ENCODE data around the gene CCL18.
A peak's percentile ranks its signal among the peaks of the same experiment; 100 is the strongest.
"Not testable (repeated sequence)": the region's sequence is repeated elsewhere in the genome, so short reads cannot be mapped to it uniquely, and the experiment has no call there.

The CCL18 gene

DNA sequence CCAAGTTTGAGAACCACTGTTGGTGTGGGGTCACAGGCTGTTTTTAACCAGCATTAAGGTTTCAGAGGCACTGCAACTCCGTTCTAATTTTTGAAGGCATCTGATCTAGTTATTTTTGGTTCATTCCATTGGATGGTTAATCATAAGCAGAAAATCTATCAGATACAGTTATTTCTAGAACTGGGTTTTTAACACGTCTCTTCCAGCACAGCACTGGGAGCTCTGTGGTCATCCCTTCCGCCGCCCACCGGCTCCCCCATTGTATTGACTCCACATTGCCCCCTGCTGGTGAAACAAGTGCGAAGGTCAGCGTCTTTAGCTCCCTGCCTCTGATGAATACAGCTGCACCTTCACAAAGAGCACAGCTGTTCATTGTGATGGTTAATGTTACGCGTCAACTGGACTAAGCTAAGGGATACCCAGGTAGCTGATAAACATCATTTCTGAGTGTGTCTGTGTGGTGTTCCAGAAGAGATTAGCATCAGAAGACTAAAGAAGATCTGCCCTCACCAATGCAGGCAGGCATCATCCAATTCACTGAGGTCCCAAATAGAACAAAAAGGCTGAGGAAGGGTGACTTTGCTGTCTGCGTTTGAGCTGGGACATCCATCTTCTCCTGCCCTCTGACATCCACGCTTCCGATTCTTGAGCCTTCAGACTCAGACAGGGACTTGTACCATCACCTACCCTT is 8.5 kb downstream of the CCL18 start:
- DNase-seq: peak; percentile 33

DNA sequence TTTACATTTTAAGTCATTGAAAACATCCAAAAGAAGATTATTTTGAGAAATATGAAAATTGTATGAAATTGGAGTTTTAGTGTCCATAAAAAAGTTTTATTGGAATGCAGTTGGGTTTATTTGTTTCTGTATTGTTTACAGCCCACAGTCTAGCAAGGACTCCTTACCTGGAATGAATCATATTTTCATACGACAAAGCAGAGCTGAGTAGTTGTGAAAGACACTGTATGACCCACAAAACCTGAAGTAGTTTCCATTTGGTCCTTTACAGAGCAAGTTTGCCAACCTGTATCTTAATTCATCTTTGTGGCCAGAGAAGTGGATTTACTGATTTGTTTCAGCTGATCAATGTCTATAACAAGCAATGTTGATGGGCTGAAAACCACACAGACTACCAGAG is 10.3 kb downstream of the CCL18 start:
- no peak for DNase-seq

DNA sequence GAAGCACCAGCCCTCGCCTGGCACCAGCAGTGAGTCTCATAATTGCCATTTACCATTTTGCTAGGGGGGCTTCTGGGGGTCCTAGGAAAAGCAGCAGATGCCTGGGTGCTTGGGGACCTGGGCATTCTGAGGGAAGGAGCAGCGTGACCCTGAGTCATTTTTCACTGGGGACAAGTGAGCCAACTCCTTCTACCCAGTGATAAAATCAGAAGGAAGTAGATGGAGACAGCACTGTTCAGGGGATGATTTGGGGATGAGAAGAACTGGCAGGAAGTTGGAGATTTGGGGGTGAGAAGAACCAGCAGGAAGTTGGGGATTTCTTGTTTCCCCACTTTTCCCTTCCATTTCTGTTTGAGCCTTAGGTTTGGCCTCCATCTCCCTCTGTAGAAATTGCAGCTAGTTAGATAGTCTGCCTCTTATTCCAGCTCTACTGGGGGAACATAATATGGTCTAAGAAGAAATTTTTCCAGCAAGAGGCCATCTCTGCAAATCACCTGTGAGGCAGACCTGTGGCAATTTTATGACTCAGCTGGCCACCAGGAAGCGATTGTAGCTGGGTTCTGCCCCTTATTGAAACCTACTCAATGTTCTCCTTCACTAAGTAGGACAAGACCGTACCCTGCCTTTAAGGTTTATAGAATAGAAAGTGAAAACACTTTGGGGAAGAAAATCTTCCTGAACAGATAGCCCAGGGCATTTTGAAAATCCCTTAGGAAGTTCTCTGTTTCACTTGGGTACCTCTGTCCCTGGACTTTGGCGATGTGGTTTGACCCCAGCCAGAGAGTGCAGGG is 17.8 kb downstream of the CCL18 start:
- DNase-seq: not testable (repeated sequence)

DNA sequence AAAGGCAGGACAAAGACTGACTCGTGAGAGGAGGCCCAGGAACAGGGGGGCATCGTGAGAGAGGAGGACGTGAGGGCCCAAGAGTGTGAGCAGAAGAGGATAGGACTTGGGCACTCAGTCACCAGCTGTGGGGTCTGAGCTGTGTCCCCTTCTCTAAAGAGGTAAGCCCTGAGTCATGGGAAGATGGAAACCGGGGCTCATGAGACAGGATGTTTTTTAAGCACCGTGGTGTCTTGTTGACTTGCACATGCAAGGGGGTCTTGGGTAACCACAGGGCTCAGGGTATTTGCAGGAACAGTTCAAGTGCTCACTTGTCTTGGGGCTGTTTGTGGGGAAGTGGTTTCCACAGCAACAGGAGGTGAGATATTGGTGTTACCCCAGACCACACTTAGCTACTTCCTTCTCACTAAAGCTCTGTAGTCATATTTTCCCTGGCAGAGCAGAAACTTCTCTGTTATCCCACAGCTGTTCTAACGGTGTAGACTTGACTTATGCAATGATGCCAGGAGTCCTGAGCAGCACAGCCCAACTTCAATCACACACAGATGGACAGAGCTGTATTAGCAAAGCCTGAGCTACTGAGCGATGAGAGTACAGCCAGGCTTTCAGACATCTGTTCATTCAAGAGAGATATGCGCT is 18.5 kb downstream of the CCL18 start:
- not testable (repeated sequence) for DNase-seq

DNA sequence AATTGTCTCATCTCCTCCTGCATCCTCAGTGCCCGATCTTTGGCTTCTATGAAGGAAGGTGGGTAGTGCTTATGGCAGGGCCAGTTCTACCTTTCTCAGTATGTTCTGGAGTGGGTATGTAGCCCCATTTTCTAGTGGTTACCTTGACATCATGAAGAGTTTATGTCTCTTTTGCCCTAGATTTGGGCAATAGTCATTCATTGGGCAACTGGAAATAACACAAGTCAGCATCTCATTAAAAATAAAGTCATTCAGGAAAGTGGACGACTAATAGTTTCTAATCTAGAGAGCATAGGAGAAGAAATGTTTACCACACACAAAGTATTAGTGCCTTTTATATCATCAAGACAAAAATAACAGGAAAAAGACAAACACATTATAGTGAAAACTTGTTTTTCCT is 19.6 kb downstream of the CCL18 start:
- not testable (repeated sequence) for DNase-seq

DNA sequence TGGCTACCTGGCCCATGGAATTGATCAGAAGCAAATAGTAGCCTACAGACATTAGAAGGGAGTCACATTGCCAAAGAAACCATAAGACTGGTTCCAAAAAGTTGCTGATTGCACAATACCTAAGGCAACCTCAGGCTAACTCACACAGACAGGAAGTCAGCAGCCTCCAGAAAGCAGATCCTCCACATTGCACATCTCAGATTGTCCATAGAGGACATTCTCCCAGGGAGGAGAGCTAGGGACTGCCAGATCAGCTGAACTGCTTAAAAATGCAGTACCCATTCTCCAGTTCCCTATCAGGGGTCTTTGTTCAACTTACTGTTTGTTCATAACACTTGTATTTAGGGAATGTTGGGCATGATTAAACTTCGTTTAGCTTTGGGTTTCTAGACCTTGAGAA is 21.7 kb downstream of the CCL18 start:
- DNase-seq: no peak

DNA sequence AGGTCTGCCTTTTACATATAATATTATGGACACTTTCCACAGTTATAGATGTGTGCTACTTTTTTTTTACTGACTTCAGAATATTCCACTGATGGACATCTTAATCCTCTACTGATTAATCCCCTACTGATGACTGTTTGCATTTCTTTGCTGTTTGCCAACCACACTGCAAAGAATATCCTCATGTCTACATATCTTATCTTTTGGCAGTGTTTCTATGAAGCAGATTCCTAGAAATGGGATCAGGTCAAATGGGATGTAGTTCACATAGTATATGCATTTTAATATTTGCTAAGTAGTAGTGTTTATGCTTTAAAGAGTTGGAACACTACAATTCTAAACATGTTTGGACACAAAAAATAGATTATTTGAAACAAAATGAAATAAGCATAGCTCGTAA is 22.7 kb downstream of the CCL18 start:
- DNase-seq: no peak

DNA sequence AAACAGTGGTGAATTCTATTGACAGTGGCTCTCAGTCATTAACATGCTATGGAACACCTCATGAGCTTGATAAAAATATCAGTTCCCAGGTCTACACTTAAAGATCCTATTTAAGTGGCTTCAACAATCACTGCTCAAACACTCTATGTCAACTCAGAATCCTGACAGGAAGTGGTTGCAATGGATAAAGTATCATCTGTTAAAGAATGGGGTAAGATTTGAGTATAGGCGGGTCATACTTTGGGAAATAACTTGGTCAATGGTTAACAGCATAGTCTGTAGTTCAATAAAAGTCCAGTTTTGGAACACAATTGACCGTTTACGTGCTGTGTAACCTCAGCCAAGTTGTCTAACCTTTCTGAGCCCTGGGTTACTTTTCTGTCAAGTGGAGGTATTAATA is 23.4 kb downstream of the CCL18 start:
- DNase-seq: not testable (repeated sequence)

DNA sequence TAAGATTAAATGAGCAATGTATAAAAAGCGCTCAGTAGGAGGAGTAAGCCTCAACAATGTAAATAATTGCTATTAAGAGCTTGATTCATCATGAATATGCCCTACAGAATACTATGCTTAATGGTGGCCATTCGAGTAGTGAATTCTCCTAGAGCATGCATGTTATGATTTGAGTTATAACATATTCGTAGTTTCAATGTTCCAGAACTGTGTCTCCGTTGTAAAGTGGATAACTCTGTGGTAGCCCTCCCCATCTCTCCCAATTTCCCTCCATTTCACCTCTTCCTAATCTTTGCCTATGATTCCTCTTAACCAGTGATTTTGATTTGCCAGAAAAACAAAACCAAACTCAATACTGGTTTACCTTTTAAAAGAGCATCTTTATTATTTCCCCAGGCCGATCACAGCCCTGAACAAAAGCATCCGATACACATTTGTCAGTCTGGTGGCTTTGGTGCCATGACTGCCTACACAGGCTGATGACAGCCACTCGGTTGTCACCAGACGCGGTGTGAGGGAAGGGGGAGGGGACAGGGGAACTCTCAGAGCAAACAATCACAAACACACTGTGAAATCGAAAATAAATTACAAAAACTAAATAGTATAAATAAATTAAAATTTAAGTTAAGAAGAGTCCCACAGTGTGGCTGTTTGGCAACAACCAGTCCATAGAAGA is 24.0 kb downstream of the CCL18 start:
- DNase-seq: not testable (repeated sequence)

DNA sequence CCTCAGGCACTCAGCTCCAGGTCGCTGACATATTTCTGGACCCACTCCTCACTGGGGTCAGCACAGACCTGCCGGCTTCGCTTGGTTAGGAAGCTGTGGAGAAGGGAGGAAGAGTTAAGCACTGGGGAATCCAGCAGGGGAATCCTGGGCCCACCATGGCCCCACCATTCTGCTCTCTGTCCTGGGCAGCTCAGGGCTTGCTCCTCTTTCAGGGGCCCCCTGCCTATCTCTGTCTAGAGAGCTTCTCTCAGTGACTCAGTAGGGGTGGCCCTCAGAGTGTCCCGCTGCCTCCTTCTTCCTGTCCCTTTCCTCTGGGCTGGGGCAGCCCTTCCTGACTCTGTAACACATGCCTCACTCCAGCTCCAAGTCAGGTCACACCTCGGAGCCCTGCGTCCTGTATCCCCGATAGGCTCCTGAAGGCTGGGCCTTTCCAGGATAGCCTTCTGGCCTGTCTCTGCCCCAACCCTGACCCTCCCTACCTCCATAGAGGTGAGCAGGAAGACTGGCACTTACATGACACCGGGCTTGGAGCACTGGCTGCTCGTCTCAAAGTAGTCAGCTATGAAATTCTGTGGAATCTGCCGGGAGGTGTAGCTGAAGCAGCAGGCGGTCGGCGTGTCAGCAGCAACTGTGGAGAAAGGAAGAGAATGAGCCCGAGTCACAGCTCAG is 24.7 kb downstream of the CCL18 start:
- no peak for DNase-seq

DNA sequence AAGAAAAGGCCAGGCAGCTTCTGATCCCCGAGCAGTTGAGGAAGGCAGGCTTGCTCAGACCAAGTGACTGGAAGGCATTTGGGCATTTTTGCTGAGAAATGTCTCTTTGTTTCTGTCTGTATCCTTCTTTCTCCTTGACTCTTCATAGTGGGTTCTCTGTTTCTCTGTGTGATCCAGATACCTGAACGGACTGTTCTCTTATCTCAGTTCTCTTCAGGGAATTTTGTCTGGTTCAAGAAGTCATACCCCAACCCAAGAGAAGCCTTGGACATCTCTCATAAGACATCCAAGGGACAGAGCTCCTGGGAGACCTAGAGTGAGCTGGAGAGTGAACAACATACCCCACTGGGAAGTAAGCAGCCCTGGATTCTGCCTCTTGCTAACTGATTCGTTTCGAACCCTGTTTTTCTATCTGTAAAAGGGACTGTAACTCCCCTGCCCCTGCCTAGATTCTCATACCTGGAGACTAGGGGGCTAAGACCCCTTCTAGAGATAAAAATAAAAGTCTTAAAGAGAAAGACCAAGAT is 25.3 kb downstream of the CCL18 start:
- no peak for DNase-seq

DNA sequence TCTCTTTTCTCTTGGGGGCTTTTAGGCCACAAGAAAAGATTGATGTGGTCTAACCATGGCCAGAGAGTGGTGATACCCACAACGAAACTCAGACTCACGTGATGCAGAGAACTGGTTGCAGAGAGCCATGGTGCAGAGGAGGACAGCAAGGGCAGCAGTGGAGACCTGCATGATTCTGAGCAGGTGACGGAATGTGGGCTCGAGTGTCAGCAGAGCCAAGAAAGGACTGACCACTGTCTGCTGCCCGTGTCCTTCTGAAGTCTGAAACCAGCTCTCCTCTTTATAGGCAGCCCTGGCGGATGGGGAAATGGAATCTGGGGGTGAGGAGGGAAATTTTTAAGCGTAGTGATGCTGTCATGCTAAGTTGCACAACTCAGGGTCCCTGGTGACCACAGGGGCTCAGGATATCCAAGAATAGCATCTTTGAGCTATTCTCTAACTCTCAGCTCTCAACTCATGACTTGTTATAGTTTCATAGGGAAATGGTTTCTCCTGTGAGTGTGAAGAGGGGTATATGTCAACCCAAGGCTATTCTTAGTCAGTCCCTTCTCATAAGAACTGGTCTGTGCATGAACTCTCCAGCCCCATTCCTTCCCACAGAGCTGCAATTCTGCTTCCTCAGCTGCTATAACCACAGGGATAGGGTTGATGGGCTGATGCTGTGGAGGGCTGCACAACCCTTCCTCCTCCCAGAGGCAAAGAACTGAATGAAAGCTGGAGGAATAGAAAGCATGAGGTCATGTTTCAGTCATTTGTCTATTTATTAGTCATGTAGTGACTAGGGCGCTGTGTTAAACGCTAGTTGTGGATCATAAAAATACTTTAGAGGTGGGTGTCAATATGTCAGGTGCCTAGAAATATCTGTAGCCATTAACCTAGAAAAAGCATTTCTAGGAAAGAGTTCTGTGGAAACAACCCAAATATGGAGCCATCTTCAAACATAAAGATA is 26.1 kb downstream of the CCL18 start, which contains the start of gene CCL3:
Gene CCL3 (minus strand): TSS at position 256 of the 949 bp plus-strand sequence. CDS start 85 bp downstream, at position 171.
- no peak for DNase-seq

DNA sequence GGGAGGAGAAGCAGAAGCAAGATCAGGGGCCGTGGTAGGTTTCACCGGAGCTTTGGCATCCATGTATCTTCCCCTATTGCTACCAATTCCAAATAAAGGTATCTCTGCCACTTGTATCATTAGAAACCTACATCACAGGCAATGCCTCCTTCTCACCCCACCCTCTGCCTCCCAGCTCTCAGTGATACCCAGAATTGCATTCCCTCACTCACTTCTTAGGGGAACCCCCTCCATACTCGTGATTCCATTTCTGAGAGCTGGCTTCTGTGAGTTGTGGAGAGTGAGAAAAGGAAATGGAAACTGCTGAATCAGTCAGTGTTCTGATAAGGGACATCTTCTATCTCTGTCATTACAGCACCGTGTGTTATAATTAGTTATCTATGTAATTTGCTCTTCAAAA is 28.2 kb downstream of the CCL18 start:
- DNase-seq: no peak

DNA sequence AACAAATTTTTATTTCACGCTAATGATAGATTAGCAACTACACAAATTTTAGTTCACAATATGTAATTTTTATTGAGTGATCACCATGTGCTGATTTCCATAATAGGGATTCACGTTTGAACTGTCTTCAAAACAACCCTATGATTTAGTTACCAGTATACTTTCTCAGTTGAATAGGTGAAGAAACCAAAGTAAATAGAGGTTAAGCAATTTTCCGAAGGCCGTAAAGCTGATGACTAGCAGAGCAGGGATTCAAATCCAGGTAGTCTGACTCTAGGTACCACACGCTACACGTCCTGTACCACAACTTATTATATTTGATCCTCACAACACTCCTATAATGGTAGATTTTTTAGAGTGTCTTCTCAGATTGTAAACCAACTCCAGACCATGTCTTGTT is 28.6 kb downstream of the CCL18 start:
- not testable (repeated sequence) for DNase-seq

DNA sequence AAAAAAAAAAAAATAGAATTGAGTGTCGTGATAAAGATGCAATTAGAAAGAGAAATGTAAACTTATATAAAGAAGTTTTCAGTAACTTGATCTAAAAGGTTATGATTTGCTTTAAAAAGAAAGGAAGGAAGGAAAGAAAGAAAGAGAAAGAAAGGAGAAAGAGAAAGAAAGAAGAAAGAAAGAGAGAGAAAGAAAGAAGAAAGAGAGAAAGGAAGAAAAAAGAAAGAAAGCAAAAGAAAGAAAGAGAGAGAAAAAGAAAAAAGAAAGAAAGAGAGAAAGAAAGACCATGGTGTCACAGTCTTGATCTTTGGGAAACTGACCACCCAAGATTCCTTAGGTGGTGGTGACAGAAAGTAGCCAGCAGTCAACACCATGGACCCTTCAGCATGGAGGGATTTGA is 30.2 kb downstream of the CCL18 start:
- no peak for DNase-seq

DNA sequence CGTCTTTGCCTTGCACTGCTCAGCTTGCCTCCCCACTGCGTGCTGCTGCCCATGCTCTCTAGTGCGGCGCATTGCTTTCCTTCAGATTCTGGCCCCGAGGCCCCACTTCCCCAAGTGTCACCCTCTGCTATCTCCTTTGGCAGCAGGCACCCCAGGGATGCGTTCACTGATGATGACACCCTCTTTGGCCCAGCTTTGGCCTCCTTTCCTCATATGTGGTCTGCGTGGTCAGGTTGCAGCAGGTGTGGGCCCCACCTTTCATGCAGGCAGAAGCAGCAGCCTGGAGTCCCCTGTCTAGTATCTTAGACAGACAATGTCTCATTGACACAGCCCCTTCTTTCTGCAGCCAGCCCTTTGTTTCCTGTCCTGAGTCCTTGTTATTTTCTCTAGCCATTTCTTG is 30.7 kb downstream of the CCL18 start:
- no peak for DNase-seq

DNA sequence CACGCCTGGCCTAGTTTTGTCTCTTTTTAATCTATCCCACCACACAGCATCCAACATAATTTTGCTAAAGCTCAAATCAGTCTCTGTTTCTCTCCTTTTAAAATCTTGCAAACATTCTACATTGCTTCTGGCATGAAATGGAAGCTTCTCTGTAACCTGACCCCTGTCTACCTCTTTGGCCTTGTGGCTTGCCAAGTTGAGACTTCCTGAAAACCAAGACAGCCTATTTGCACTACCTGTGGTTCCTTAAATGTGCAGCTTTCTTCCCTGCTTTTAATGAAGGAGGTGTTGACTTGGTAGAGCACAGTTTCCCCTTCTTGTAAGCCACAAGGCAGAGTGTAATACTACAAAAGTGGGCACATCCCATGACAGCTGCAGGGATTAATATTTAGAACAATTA is 31.9 kb downstream of the CCL18 start:
- DNase-seq: no peak

DNA sequence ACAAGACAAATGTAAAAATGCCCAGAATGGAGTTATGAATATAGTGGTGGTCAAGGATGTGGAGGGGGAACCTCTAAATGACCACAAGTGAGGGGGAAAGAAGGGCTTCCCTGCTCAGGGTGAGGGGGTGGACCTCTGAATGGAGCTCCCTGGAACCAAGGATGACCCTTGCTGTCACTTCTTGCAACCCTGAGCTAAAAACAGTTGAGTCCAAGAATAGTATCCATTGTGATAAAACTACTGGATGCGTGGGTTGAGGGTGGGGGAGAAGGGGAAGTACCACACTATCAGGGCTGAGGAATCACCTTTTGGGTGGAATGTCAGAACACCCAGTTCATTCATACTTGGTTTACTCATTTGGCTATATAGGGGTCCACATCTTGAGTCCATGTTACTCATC is 34.9 kb downstream of the CCL18 start:
- DNase-seq: not testable (repeated sequence)

DNA sequence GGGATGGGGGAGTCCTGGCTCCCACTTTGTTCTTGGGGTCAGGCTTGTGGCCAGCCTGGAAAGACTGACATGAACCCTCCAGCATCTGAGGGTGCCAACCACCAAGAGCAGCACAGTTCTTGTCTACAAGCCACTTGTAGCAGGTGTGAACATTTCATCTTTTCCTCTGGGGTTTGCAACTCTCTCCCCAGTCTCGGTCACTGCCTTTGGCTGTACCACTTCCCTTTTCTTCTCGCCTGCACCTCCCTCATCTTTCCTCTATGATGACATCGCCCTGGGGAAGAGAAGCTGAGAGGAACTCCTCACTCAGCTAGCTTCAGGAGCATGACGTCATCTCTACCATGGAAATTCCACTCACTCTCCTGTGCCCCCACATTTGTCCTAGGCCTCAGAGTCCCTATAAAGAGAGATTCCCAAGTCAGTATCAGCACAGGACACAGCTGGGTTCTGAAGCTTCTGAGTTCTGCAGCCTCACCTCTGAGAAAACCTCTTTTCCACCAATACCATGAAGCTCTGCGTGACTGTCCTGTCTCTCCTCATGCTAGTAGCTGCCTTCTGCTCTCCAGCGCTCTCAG is 39.4 kb downstream of the CCL18 start, which contains the start of gene CCL4:
Gene CCL4 (plus strand): TSS at position 427 of the 575 bp plus-strand sequence. CDS start 79 bp downstream, at position 506.
- DNase-seq: not testable (repeated sequence)

DNA sequence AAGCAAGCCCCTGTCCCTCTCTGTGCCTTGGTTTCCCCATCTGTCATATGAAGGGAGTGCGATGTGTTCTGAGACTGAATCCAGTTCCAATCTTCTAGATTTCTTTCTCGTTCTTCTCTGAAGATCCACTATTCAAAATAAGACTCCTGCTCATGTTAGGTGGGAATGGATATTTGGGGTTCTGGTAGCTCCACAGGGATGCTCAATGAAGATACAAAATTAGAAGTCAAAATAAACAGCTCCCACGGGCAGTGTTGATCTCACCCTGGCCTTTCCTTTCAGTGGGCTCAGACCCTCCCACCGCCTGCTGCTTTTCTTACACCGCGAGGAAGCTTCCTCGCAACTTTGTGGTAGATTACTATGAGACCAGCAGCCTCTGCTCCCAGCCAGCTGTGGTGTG is 40.2 kb downstream of the CCL18 start:
- not testable (repeated sequence) for DNase-seq

Data from activated CD4-positive, alpha-beta T cell treated with anti-CD3 and anti-CD28 coated beads, Interleukin-2, amount 50 U/mL, for 4 hours (primary cell).